OCI-LY3 (cell line): Measurements from ENCODE around the gene BUD13.
A peak's percentile ranks its signal among the peaks of the same experiment; 100 is the strongest.

Experiments
- H2AFZ ChIP-seq: fragments of 200-600, 300-600 bp; shearing (Covaris generic); 2 replicates; pipeline ENCODE4 v1.6.0; 2014; ENCODE audit warnings: antibody characterized with exemption, low read depth, low read length
- H3K27ac ChIP-seq: fragments of 200-600, 300-600 bp; sonication (generic); 2 replicates; pipeline ENCODE4 v1.5.1; 2014; ENCODE audit warnings: mild to moderate bottlenecking, low read length, moderate library complexity, mixed read lengths
- H3K27me3 ChIP-seq: fragments of 200-600, 300-600 bp; sonication (generic); 2 replicates; pipeline ENCODE4 v1.6.1; 2014; ENCODE audit warnings: low read depth, low read length, mixed read lengths
- H3K36me3 ChIP-seq: fragments of 200-600, 300-600 bp; sonication (generic); replicated peaks from 2 replicates; pipeline ENCODE3; 2014; ENCODE audit warnings: low read depth, low read length, mixed read lengths
- H3K4me1 ChIP-seq: fragments of 300-600, 200-600 bp; sonication (generic); 2 replicates; pipeline ENCODE4 v1.6.1; 2014; ENCODE audit warnings: low read length, mixed read lengths
- H3K4me2 ChIP-seq: fragments of 200-600, 300-600 bp; sonication (generic); 2 replicates; pipeline ENCODE4 v1.6.1; 2014; ENCODE audit warnings: low read length, mixed read lengths
- H3K4me3 ChIP-seq: fragments of 300-600, 200-600 bp; sonication (generic); 2 replicates; pipeline ENCODE4 v1.5.1; 2014; ENCODE audit warnings: antibody characterized with exemption, mild to moderate bottlenecking, low read length, moderate library complexity
- H3K79me2 ChIP-seq: fragments of 300-600, 200-600 bp; shearing (Covaris generic); 2 replicates; pipeline ENCODE4 v1.6.1; 2014; ENCODE audit warnings: mild to moderate bottlenecking, low read length, mixed read lengths
- H3K9ac ChIP-seq: fragments of 300-600, 200-600 bp; shearing (Covaris generic); 2 replicates; pipeline ENCODE4 v1.6.0; 2014; ENCODE audit warnings: mild to moderate bottlenecking, low read length, moderate library complexity
- H3K9me3 ChIP-seq: fragments of 200-600, 300-600 bp; shearing (Covaris generic); 2 replicates; pipeline ENCODE4 v1.6.1; 2014; ENCODE audit warnings: low read length, mixed read lengths; ENCODE audit not compliant: insufficient read depth
- H4K20me1 ChIP-seq: fragments of 200-600, 300-600 bp; sonication (generic); 2 replicates; pipeline ENCODE4 v1.6.1; 2016; ENCODE audit warnings: low read length, mixed read lengths; ENCODE audit not compliant: insufficient read depth
- EZH2phosphoT487 ChIP-seq: fragments of 200-600 bp; shearing (Covaris generic); IDR thresholded peaks from 2 replicates; pipeline ENCODE4 v1.6.1; 2018; ENCODE audit warnings: antibody characterized with exemption, mixed run types, low read depth
- TF ChIP-seq, protein P1 (sequence below): fragments of 200-600, 300-600 bp; sonication (generic); IDR thresholded peaks from 2 replicates; pipeline ENCODE4 v1.5.1; 2014; ENCODE audit warnings: antibody characterized with exemption, low read length, low read depth

The BUD13 gene

DNA sequence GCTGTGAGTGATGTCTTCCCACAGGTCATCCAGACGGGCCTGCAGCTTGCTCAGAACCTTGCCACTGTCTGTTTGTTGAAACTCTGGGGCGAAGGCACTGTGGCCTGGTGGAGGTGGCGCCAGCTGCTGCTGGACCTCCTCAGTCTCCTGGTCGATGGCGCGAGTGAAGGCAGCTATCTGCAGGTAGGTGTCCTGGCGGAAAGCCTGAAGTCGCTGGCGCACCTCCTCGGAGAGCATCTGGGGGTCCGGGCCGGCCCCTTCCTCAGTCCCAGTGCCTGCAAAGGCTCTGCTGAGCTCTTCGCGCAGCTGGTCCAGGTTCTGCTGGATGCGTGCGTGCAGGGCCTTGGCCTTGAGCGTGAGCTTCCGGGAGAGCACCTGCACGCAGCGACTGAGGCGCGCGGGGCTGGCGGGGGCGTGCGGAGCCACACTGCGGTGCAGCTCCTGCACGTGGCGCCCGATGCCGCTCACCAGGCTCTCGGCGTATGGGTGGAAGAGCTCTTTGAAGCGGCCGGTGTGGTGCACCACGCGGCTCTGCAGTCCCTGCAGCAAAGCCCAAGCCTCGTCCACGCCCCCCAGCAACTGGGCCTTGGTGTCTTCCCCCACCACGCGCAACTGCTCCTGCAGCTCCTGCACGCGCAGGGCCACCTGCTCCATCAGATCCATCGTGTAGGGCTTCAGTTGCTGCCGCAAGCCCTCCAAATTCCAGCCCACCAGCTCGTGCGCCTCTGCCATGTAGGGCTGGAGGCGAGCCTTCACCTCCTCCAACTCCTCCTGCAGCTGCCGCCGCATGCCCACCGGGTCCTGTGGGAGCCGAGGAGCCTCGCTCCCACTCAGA is 17.6 kb upstream of the BUD13 start:
- no peaks in the 10 kb centered on the region for H3K9me3 ChIP-seq
- no peaks in the 10 kb centered on the region for H4K20me1 ChIP-seq
- no peak overlapping the region for H3K4me2 ChIP-seq
- H3K79me2 ChIP-seq: peaks cover 13% of the 10 kb centered on the region
- H3K27ac ChIP-seq: no peak overlapping the region
- peaks cover 6% of the 10 kb centered on the region for H3K36me3 ChIP-seq
- H3K4me3 ChIP-seq: no peak overlapping the region
- TF ChIP-seq EZH2phosphoT487: no peak
- TF ChIP-seq, protein P1, sequence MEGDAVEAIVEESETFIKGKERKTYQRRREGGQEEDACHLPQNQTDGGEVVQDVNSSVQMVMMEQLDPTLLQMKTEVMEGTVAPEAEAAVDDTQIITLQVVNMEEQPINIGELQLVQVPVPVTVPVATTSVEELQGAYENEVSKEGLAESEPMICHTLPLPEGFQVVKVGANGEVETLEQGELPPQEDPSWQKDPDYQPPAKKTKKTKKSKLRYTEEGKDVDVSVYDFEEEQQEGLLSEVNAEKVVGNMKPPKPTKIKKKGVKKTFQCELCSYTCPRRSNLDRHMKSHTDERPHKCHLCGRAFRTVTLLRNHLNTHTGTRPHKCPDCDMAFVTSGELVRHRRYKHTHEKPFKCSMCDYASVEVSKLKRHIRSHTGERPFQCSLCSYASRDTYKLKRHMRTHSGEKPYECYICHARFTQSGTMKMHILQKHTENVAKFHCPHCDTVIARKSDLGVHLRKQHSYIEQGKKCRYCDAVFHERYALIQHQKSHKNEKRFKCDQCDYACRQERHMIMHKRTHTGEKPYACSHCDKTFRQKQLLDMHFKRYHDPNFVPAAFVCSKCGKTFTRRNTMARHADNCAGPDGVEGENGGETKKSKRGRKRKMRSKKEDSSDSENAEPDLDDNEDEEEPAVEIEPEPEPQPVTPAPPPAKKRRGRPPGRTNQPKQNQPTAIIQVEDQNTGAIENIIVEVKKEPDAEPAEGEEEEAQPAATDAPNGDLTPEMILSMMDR: no peak
- H2AFZ ChIP-seq: no peak overlapping the region
- H3K4me1 ChIP-seq: peaks cover 14% of the 10 kb centered on the region
- no peak overlapping the region for H3K9ac ChIP-seq
- H3K27me3 ChIP-seq: no peaks in the 10 kb centered on the region

DNA sequence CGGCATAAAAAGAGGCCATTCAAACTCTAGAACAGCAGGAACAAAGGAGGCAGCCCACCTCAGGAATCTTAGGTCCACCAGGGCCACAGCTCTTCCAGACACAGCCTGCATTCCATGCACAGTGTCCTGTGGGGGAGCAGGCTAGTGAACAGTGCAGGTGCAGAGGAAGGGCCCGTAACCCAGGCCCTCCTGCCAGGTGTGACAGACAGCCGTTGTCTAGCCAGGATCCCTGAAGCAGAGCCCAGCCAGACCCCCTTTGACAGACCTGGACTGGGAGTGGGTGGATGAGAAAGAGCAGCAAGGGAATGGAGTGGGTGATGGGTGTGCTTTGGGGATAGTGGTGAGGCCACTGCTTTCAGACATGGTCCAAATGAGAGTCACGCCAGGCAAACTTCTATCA is 16.2 kb upstream of the BUD13 start:
- no peak for TF ChIP-seq EZH2phosphoT487
- no peak overlapping the region for H3K9ac ChIP-seq
- H3K9me3 ChIP-seq: no peaks in the 10 kb centered on the region
- peaks cover 20% of the 10 kb centered on the region for H3K36me3 ChIP-seq
- H3K27ac ChIP-seq: no peak overlapping the region
- no peaks in the 10 kb centered on the region for H3K27me3 ChIP-seq
- 0 out of 2 replicates have a peak overlapping the region, but pooled peaks have one; percentile 84 for H3K4me3 ChIP-seq
- H3K79me2 ChIP-seq: peaks cover 13% of the 10 kb centered on the region
- peak overlapping the region; percentile 95; the same call in 1 of the 2 replicates for H3K4me2 ChIP-seq
- H4K20me1 ChIP-seq: no peaks in the 10 kb centered on the region
- H2AFZ ChIP-seq: no peak overlapping the region
- H3K4me1 ChIP-seq: peaks cover 14% of the 10 kb centered on the region

DNA sequence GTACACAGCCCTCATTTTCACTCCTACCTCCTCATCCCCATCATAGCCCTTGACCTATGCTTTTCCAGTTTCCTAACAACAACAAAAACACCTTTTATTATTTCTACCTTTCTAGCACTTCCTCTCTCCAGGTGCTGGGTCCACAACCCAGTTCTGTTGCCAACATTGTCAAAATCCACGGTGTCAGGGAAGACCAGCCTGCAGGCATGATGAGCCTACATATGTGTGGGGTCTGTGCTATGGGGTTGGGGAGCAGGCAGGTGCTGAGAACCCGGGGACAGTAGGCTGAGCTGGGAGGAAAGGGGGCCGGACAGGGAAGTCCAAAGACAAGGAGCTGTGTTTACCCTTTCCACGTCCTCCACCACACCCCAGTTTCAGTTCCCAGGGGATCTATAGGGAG is 15.7 kb upstream of the BUD13 start:
- H3K4me3 ChIP-seq: peak overlapping the region; percentile 84
- peak overlapping the region; percentile 95 for H3K4me2 ChIP-seq
- peak overlapping the region; percentile 79 for H2AFZ ChIP-seq
- TF ChIP-seq EZH2phosphoT487: no peak
- TF ChIP-seq, protein P1: no peak
- H3K36me3 ChIP-seq: peaks cover 22% of the 10 kb centered on the region
- H3K27ac ChIP-seq: no peak overlapping the region
- no peaks in the 10 kb centered on the region for H3K9me3 ChIP-seq
- no peaks in the 10 kb centered on the region for H3K27me3 ChIP-seq
- H3K79me2 ChIP-seq: peaks cover 13% of the 10 kb centered on the region
- peaks cover 14% of the 10 kb centered on the region for H3K4me1 ChIP-seq
- H4K20me1 ChIP-seq: no peaks in the 10 kb centered on the region
- H3K9ac ChIP-seq: peak overlapping the region; percentile 77

DNA sequence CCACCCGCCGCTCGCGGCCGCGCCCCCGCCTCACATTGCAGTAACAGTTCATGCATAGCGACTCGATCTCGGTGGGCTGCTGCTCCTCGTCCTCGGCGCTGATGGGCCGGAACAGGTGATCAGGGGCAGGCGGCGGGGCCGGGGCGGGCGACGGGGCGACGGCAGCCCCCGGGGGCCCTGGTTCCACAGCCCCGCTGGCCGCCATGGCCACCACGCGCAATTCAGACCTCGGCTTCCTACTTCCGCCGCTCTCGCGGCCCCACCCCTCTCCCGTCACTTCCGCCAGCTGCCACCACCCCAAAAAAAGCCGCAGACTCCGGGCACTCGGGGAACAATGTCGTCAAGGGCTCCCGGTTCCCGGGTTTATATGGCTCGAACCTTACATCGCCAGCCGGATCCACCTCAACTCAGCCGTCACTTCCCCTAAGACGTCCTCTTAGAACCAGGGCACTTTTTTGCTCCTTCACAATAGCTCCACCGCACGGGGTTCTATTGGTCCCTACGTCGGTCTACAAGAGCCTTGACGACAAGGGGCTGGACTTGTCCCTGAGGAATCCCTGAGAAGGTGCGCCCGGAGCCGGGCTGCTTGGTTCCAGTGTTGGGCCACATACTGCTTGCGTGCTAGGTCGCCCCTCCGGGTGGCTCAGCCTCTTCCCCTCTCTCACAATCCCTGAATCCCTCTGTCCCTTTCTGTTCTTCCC is 15.1 kb upstream of the BUD13 start, which contains the start of gene ZPR1:
Gene ZPR1 (minus strand): TSS at position 238 of the 701 bp plus-strand sequence. CDS start 33 bp downstream, at position 205.
- H3K4me3 ChIP-seq: peak within 1 kb of the TSS; percentile 84
- H3K4me2 ChIP-seq: peak within 1 kb of the TSS; percentile 95
- TF ChIP-seq, protein P1: no peak
- no peak for TF ChIP-seq EZH2phosphoT487
- H2AFZ ChIP-seq: peak within 1 kb of the TSS; percentile 79
- no peaks in the 10 kb centered on the region for H3K9me3 ChIP-seq
- no peaks in the 10 kb centered on the region for H3K27me3 ChIP-seq
- no peak within 1 kb of the TSS for H3K27ac ChIP-seq
- H3K4me1 ChIP-seq: peaks cover 14% of the 10 kb centered on the region
- no peaks in the 10 kb centered on the region for H4K20me1 ChIP-seq
- peaks cover 28% of the 10 kb centered on the region for H3K36me3 ChIP-seq
- H3K79me2 ChIP-seq: peaks cover 13% of the 10 kb centered on the region
- H3K9ac ChIP-seq: peak within 1 kb of the TSS; percentile 77
